NT2/D1 (cell line): ENCODE data around the gene RHBDL3.

Experiments
- SUZ12 ChIP-seq: IDR thresholded peaks from 2 replicates; pipeline ENCODE4 v1.6.1; 2011; ENCODE audit not compliant: insufficient read length, insufficient read depth; ENCODE audit errors: extremely low read depth
- YY1 ChIP-seq: IDR thresholded peaks from 2 replicates; pipeline ENCODE4 v1.6.1; 2011; ENCODE audit not compliant: insufficient read length, insufficient read depth
- ZNF274 ChIP-seq: IDR thresholded peaks from 2 replicates; pipeline ENCODE4 v1.6.1; 2011; ENCODE audit warnings: mild to moderate bottlenecking, low read depth, low read length

- no peak for TF ChIP-seq ZNF274
- no peak for TF ChIP-seq SUZ12
- TF ChIP-seq YY1: no peak
Measured at GRCh38 chr17:32357615-32358014, 92.0 kb downstream of the RHBDL3 start.
